ENCODE data around the gene PDPR.
"Not testable (repeated sequence)": the region's sequence is repeated elsewhere in the genome, so short reads cannot be mapped to it uniquely, and the experiment has no call there.

PDPR gene

GRCh38 chr16:70113982-70114826 lies at the start of gene PDPR:
TSS of gene PDPR (plus strand) at chr16:70114332. CDS start at chr16:70120493, 6,161 bp downstream.
- H3K27ac ChIP-seq, result peak within 1 kb of the TSS; percentile 45; the same call in 1 of the 2 replicates

DNA sequence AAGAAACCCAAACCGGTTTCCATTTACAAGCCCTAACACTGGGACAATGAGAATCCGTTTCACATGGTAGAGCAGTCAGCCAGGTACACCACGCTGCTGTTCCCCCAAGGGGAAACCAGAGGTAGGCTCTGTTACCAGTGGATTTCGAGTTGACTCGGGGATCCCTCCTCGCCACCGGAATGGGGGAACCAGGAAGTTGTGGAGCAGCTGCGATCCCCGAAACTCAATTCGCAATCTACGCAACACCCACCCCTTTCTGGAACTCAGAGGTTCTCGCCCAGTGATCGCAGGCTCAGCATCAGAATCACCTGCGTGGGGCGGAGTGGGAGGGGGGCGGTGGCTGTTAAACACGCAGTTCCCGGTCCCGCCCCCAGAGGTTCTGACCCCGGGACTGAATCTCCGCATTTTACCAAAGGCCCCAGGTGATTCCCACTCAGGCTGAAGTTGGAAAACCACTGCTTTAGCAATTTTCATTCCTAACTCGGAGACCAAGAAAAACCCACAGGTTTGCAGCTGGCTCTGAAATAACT lies 49.2 kb upstream of the PDPR start:
- H3K27ac ChIP-seq, result peak overlapping the region; percentile 64

DNA sequence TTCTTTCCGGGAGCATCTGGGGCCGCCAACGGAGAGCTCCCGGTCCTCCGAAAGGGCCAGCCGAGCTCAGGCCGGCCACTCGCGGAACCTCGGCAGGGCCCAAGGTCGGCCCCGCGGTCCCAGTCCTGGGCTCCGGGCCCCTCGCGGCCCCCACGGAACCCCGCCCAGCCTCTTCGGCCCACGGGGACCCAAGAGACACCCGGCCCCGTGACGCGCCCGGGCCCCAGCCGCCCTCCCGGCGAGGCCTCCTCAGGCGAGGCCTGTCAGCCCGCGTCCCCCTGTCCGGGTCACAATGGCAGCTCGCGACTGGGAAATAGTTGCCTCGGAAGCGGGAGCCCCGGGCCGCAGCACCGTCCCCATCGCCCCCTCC lies 48.8 kb upstream of the PDPR start:
- peak overlapping the region; percentile 64 for H3K27ac ChIP-seq

GRCh38 chr16:70065746-70066658 lies 48.1 kb upstream of the PDPR start:
- peak overlapping the region; percentile 64 for H3K27ac ChIP-seq

- H3K27ac ChIP-seq, result not testable (repeated sequence)
These were observed 47.4 kb upstream of the PDPR start for GRCh38 chr16:70066751-70067150.

- H3K27ac ChIP-seq, result not testable (repeated sequence)
These were observed 35.1 kb upstream of the PDPR start for GRCh38 chr16:70079081-70079480.

GRCh38 chr16:70081219-70081618 lies 32.9 kb upstream of the PDPR start:
- not testable (repeated sequence) for H3K27ac ChIP-seq

GRCh38 chr16:70083931-70084330 lies 30.2 kb upstream of the PDPR start:
- H3K27ac ChIP-seq, result not testable (repeated sequence)

- H3K27ac ChIP-seq, result not testable (repeated sequence)
These were observed 26.0 kb upstream of the PDPR start for GRCh38 chr16:70088160-70088559.

GRCh38 chr16:70088877-70089276 lies 25.3 kb upstream of the PDPR start:
- H3K27ac ChIP-seq, result not testable (repeated sequence)

GRCh38 chr16:70089289-70089688 lies 24.8 kb upstream of the PDPR start:
- H3K27ac ChIP-seq, result not testable (repeated sequence)

- peak overlapping the region; percentile 32 for H3K27ac ChIP-seq
These were observed 23.0 kb upstream of the PDPR start for GRCh38 chr16:70091104-70091503.

GRCh38 chr16:70094096-70094495 lies 20.0 kb upstream of the PDPR start:
- H3K27ac ChIP-seq, result not testable (repeated sequence)

DNA sequence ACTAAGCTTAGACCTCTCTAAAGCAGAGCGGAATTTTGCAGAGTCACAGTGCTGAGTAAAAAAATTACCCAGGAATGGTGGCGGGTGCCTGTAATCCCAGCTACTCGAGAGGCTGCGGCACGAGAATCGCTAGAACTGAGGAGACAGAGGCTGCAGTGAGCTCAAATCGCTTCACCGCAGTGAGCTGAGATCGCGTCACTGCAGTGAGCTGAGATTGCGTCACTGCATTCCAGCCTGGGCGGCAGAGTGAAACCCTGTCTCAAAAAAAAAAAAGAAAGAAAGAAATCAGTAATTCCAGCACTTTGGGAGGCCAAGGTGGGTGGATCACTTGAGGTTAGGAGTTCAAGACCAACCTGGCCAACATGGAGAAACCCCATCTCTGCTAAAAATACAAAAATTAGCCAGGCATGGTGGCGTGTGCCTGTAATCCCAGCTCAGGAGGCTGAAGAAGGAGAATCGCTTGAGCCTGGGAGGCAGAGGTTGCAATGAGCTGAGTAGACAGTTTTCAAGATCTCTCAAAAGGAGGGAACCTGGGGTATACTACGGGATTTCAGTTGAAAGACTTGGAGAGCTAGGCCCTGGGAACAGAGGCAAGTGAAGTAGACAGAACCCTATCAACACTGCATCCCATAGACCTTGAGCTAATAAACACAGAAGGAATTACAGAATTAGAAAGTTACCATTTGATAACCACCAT lies 4.4 kb upstream of the PDPR start:
- not testable (repeated sequence) for H3K27ac ChIP-seq

DNA sequence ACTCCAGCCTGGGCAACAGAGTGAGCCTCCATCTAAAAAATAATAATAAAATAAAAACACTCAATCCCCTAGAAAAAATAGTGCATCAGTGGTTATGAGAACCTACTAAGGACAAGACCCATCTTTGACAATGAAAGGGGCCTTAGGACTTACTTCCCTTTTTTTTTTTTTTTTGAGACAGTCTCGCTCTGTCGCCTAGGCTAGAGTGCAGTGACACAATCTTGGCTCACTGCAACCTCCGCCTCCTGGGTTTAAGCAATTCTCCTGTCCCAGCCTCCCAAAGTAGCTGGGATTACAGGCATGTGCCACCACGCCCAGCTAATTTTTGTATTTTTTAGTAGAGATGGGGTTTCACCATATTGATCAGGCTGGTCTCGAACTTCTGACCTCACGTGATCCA lies 2.0 kb upstream of the PDPR start:
- H3K27ac ChIP-seq, result not testable (repeated sequence)

GRCh38 chr16:70113599-70113981 lies 542 bp upstream of the PDPR start:
- H3K27ac ChIP-seq, result not testable (repeated sequence)

DNA sequence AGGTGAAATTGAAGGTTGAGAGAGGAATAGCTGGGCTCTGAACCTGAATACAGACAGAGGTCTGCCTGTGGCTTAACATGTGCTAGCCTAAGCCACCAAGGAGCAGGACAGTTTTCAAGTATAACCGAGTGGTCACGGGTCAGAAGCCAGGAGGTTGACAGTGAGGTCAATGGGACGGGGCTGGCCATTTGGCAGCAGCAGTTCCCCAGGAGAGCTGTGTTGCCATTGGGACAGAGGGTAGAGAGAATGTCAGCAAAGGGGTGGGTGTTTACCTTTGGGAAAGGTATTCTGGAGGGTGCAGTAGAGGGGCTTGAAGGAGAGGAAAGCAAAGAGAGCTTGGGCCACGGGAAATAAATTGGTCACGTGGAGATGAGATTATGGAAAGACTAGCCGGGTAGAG lies 4.2 kb downstream of the PDPR start:
- H3K27ac ChIP-seq, result not testable (repeated sequence)

GRCh38 chr16:70118776-70119175 lies 4.6 kb downstream of the PDPR start:
- H3K27ac ChIP-seq, result not testable (repeated sequence)

GRCh38 chr16:70120398-70120797 lies 6.3 kb downstream of the PDPR start:
- H3K27ac ChIP-seq, result not testable (repeated sequence)

- H3K27ac ChIP-seq, result not testable (repeated sequence)
These were observed 9.7 kb downstream of the PDPR start for GRCh38 chr16:70123822-70124221.

- not testable (repeated sequence) for H3K27ac ChIP-seq
These were observed 12.1 kb downstream of the PDPR start for GRCh38 chr16:70126226-70126625.

DNA sequence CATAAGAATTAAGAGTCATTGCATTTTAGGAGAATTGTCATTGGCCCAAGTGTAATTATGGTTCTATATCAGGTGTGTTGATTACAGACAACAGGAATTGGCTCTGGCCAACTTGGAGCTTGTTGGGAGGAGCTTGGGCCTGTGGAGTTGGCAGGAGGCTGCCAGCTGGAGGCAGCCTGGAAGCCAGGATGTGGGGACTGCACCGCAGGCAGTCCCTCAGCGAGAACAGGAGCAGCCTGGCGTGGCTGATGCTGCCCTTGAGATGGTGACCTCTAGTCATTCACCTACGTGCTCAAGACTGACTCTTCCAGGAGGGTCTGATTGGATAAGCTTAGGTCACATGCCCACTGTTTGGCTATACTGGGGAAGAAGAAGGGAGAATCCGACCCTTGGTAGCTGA lies 13.6 kb downstream of the PDPR start:
- not testable (repeated sequence) for H3K27ac ChIP-seq

Measured in VCaP (cell line).